ENCODE results near the gene PCDH9.

Gene PCDH9

DNA sequence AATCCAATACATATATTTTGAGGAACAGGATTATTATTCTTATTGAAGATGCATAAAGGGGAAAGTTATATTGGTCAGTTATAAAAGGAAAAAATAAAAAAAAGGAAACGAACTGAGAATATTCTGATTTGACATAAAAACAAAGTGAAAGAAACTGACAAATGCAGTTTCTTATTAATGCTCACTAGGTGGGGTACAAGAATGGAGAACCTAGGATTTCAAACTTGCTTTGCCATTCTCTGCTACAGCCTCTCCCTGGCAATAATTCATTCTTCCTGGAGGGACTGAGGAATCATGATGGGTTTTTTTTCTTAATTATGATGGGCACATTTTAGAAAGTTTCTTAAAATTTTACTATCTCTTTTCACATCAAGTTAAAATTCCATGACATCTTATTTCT, 154.9 kb downstream of the PCDH9 start:
- no peak for DNase-seq

DNA sequence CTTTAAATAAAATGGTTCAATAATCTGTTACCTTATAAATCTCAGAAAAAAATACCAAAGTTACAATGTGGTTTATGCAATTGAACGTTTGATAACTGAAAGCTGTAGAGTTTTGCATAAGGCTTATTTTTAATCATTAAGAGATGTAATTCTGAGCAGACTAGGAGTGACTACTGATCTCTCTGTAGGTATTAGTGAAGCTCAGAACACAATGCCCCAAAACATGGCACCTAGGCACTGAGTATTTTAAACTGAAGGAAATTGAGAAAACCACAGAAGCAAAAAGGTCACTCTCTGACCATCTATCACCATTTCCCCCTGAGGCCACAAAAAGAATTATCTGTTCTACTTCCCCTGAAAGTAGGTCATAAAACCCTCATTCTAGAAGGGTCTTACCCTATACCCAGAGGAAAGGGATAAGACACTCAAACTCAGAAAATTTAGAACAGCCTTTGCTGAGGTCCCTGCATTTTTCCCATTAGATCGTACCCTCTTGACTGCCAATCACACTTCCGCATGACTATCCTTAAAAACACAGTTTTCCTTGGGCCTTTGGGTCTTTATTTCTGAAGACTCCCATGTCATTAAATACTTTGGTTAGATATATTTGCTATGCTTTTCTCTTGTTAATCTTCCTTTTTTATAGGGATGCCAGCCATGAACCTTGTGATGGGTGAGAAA, 158.1 kb downstream of the PCDH9 start:
- DNase-seq = no peak

- DNase-seq = no peak
These were observed 159.8 kb downstream of the PCDH9 start for GRCh38 chr13:67070306-67070705.

GRCh38 chr13:67069117-67069767, 160.9 kb downstream of the PCDH9 start:
- no peak for DNase-seq

GRCh38 chr13:67064920-67065319, 165.2 kb downstream of the PCDH9 start:
- no peak for DNase-seq

DNA sequence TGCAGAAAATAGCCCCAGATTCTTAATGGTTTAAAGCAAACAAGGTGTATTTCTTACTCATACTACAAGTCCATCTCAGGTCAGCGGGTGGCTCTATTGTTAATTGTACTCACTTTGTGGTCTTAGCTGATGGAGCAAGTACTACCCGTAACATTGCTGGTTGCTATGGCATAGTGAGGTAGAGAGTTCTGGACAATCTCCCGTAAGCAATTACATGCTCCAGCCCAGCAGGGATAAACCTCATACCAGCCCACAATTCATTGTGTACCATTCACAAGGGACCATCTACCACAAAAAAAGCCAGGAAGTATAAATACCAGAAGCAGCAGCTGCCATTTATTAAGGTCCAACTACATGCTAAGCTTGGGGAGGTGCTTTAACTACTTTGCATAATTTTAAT, 167.1 kb downstream of the PCDH9 start:
- no peak for DNase-seq

GRCh38 chr13:67062160-67062559, 168.0 kb downstream of the PCDH9 start:
- no peak for DNase-seq

DNA sequence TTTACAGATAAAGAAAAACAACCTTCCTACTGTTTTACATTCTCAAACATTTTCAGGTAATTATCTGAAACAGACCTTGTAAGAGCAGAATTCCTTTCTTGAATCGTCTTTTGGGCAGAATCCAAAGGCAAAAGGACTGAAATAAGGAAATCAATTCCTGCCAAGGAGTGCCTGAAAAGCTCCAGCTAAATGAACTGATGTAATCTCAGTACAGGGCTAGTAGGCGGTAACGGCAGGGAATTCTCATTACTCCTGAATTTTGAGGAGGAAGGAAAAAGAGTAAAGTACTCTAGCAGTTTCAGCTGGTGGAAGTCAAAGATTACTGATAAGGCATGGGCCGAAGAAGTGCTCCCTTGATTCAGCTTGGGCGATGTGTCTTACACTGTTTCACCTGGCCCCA, 168.4 kb downstream of the PCDH9 start:
- DNase-seq = no peak

GRCh38 chr13:67052550-67053490, 177.3 kb downstream of the PCDH9 start:
- no peak for DNase-seq

GRCh38 chr13:67049744-67050143, 180.4 kb downstream of the PCDH9 start:
- no peak for DNase-seq

GRCh38 chr13:67048821-67049150, 181.3 kb downstream of the PCDH9 start:
- DNase-seq = no peak

- no peak for DNase-seq
These were observed 181.9 kb downstream of the PCDH9 start for GRCh38 chr13:67048084-67048820.

- no peak for DNase-seq
These were observed 184.8 kb downstream of the PCDH9 start for GRCh38 chr13:67045357-67045756.

GRCh38 chr13:67043901-67044300, 186.2 kb downstream of the PCDH9 start:
- DNase-seq = no peak

GRCh38 chr13:67042556-67042955, 187.6 kb downstream of the PCDH9 start:
- no peak for DNase-seq

- no peak for DNase-seq
These were observed 193.3 kb downstream of the PCDH9 start for GRCh38 chr13:67036699-67037457.

- no peak for DNase-seq
These were observed 197.0 kb downstream of the PCDH9 start for GRCh38 chr13:67033170-67033569.

DNA sequence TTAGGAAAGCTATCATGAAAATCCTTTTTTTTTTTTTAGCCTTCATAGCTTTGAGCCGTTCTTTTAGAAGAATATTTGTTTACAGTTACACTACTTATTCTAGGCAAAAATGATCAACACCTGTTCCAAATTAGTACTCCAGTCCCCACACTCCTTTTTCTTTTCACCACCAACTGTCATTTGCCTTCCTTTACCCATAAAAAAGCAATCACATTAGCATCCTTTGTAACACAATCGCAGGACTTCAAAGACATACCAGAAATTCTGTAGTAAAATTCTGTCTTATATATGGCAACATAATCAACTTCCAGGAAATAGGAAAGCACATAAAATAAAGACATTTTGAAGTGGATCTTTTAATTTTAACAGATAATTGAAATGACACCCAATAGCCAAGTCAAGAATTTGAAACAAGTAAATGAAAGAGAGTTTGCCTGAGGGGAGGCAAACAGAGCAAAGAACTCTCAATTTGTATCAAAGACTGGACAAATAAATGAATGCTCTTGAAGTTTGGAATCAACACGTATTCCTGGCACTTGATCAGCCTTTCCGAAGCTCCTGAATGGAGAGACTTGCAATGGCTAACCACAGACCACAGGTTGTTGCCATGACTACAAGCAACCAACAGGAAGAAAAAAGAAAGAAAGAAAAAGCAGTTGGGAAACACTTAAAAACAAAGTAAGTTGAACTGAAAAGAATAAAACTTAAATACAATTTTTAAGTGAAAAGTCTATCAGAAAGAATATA, 206.8 kb downstream of the PCDH9 start:
- DNase-seq = no peak

DNA sequence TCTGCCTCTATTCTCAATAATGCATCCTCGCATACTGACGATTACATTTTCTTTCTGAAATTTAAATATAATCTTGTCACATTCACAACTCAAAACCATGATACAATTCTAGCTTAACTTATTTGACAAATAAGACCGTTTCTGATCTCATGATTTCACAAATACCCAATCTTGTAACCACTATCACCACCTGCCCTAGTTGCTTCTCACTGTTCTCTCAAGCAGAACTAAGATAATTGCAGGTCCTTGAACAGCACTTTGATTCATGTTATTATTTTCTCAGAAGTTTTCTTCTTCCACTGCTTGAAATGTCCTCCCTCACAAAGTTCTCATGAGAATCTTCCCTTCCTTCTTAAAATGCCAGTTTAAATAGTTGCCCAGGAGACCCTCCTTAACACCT, 211.4 kb downstream of the PCDH9 start:
- DNase-seq = no peak

DNA sequence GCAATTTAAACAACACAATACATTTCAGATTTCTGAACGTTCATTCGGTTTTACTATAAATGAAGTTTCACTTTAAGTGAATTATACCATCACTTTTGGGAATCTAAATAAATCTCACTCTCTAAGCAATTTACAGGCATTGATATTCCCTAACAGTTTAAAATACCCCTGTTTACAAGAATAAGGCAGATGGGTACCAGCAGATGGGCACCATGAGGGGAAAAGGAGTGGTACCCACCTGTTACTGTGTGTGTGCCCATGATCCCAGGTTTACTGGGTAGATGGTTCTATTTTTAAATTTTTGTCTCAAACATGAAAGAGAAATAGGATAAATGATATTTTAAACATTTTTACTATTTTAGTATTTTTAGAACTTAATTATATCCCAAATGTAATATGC, 212.9 kb downstream of the PCDH9 start:
- DNase-seq = no peak

- DNase-seq = no peak
These were observed 214.0 kb downstream of the PCDH9 start for GRCh38 chr13:67015976-67016600.

All from KG1 (cell line).